GM23338 (cell line): ENCODE data around the gene PLEKHD1. TPM values are rescaled to one million over a fixed set of nuclear protein-coding genes. Genes with fewer than 3 reads are reported as not detected.

ENCODE experiments used
- ATAC-seq: fragments of 200-7000 bp; cut with Tn5 transposase; 3 replicates; pipeline ENCODE4 v1.9.1; 2020
- DNase-seq: peaks from one replicate; pipeline ENCODE4 v3.0.0-alpha.2; 2015; ENCODE audit warnings: low spot score
- H2AFZ ChIP-seq: fragments of 200-600 bp; sonication (generic); 2 replicates; pipeline ENCODE4 v1.8.0; 2016; ENCODE audit warnings: antibody characterized with exemption, mild to moderate bottlenecking, moderate library complexity
- H3F3A ChIP-seq: fragments of 200-600 bp; sonication (generic); replicated peaks from 2 replicates; pipeline ENCODE4 v1.8.0; 2017; ENCODE audit warnings: antibody characterized with exemption, mixed run types, low read depth
- H3K27ac ChIP-seq: fragments of 200-600 bp; sonication (generic); 2 replicates; pipeline ENCODE4 v1.6.1; 2016; ENCODE audit warnings: low read depth
- H3K27me3 ChIP-seq: fragments of 200-600 bp; sonication (generic); 2 replicates; pipeline ENCODE4 v1.8.0; 2016; ENCODE audit warnings: mild to moderate bottlenecking, mixed run types, moderate library complexity; ENCODE audit not compliant: insufficient read depth
- H3K36me3 ChIP-seq: fragments of 200-600 bp; sonication (generic); 2 replicates; pipeline ENCODE4 v1.8.0; 2016; ENCODE audit warnings: mild to moderate bottlenecking; ENCODE audit not compliant: insufficient read depth
- H3K4me1 ChIP-seq: fragments of 200-600 bp; sonication (generic); 2 replicates; pipeline ENCODE4 v1.8.0; 2016; ENCODE audit warnings: mild to moderate bottlenecking, moderate library complexity; ENCODE audit not compliant: insufficient read depth
- H3K4me2 ChIP-seq: fragments of 200-600 bp; sonication (generic); 2 replicates; pipeline ENCODE4 v1.7.1; 2017; ENCODE audit warnings: mixed run types
- H3K4me3 ChIP-seq: fragments of 200-600 bp; sonication (generic); 2 replicates; pipeline ENCODE4 v1.6.1; 2016; ENCODE audit warnings: mixed run types
- H3K79me2 ChIP-seq: fragments of 200-600 bp; sonication (generic); replicated peaks from 2 replicates; pipeline ENCODE4 v1.8.0; 2017; ENCODE audit warnings: mild to moderate bottlenecking; ENCODE audit not compliant: insufficient read depth
- H3K9me2 ChIP-seq: fragments of 200-600 bp; sonication (generic); 2 replicates; pipeline ENCODE4 v1.8.0; 2017; ENCODE audit not compliant: insufficient read depth
- H4K20me1 ChIP-seq: fragments of 200-600 bp; sonication (generic); replicated peaks from 2 replicates; pipeline ENCODE4 v1.8.0; 2017; ENCODE audit warnings: mild to moderate bottlenecking; ENCODE audit not compliant: insufficient read depth
- H3K27ac Mint-ChIP-seq: 2 replicates; pipeline ENCODE4 v1.8.0; 2020; ENCODE audit warnings: inconsistent platforms, mild to moderate bottlenecking, moderate library complexity, mixed read lengths
- H3K27me3 Mint-ChIP-seq: 3 replicates; pipeline ENCODE4 v1.8.0; 2022; ENCODE audit warnings: low read depth, mild to moderate bottlenecking, moderate library complexity, mixed read lengths, inconsistent platforms; ENCODE audit not compliant: insufficient read depth, poor library complexity
- H3K36me3 Mint-ChIP-seq: 3 replicates; pipeline ENCODE4 v1.8.0; 2021; ENCODE audit warnings: low read depth, mild to moderate bottlenecking, inconsistent platforms, moderate library complexity, mixed read lengths
- H3K4me1 Mint-ChIP-seq: 3 replicates; pipeline ENCODE4 v1.8.0; 2020; ENCODE audit warnings: mild to moderate bottlenecking, inconsistent platforms, mixed read lengths
- H3K4me3 Mint-ChIP-seq: 3 replicates; pipeline ENCODE4 v1.8.0; 2021; ENCODE audit warnings: moderate library complexity, mild to moderate bottlenecking, inconsistent platforms, mixed read lengths
- H3K9me3 Mint-ChIP-seq: 3 replicates; pipeline ENCODE4 v1.8.0; 2020; ENCODE audit warnings: moderate library complexity, mild to moderate bottlenecking, inconsistent platforms, mixed read lengths
- CREB1 ChIP-seq: fragments of 250-450 bp; sonication (Bioruptor Pico); IDR thresholded peaks from 2 replicates; pipeline ENCODE4 v1.5.0; 2020; ENCODE audit warnings: low read depth, mild to moderate bottlenecking, moderate library complexity
- ETS1 ChIP-seq: IDR thresholded peaks from 2 replicates; pipeline ENCODE4 v1.6.1; 2016; ENCODE audit warnings: antibody characterized with exemption
- EZH2 ChIP-seq: fragments of 200-600 bp; sonication (generic); IDR thresholded peaks from one replicate; pipeline ENCODE4 v1.8.0; 2017; ENCODE audit warnings: antibody characterized with exemption, mild to moderate bottlenecking, low read depth; ENCODE audit not compliant: unreplicated experiment
- EZH2phosphoT487 ChIP-seq: fragments of 200-600 bp; sonication (generic); IDR thresholded peaks from one replicate; pipeline ENCODE4 v1.8.1; 2018; ENCODE audit warnings: antibody characterized with exemption; ENCODE audit not compliant: unreplicated experiment
- JUNB ChIP-seq: IDR thresholded peaks from one replicate; pipeline ENCODE4 v1.6.1; 2016; ENCODE audit warnings: antibody characterized with exemption; ENCODE audit not compliant: unreplicated experiment
- NANOG ChIP-seq: IDR thresholded peaks from 2 replicates; pipeline ENCODE4 v1.6.1; 2016; ENCODE audit warnings: antibody characterized with exemption, borderline replicate concordance
- POLR2AphosphoS5 ChIP-seq: IDR thresholded peaks from 2 replicates; pipeline ENCODE4 v1.6.1; 2016; ENCODE audit warnings: antibody characterized with exemption, low read depth
- STAT1 ChIP-seq: IDR thresholded peaks from one replicate; pipeline ENCODE4 v1.6.1; 2016; ENCODE audit warnings: antibody characterized with exemption; ENCODE audit not compliant: unreplicated experiment
- ZNF114 ChIP-seq: fragments of 250-450 bp; sonication (Bioruptor Pico); IDR thresholded peaks from 2 replicates; pipeline ENCODE4 v1.5.0; 2020; ENCODE audit warnings: mild to moderate bottlenecking, moderate library complexity
- ZNF331 ChIP-seq: fragments of 250-450 bp; sonication (Bioruptor Pico); IDR thresholded peaks from 2 replicates; pipeline ENCODE4 v1.5.0; 2020; ENCODE audit warnings: low read depth, mild to moderate bottlenecking, moderate library complexity
- ZNF462 ChIP-seq: fragments of 250-450 bp; sonication (Bioruptor Pico); IDR thresholded peaks from 2 replicates; pipeline ENCODE4 v1.5.0; 2020; ENCODE audit warnings: mild to moderate bottlenecking, moderate library complexity
- polyA plus RNA-seq: library from polyadenylated mRNA; unstranded; fragments of >200 nt; fragmentation: Nextera tagmentation; extraction: Ambion mirVana; gene quantifications from 2 replicates; pipeline ENCODE4 v1.2.1, GENCODE V29; 2016
- total RNA-seq: library from RNA; depleted of rRNA; stranded (reverse); fragments of >200 nt; shearing (Covaris generic); gene quantifications from 2 replicates; pipeline ENCODE4 v1.2.3, GENCODE V29; 2014
- TF ChIP-seq, protein P1 (sequence below): IDR thresholded peaks from one replicate; pipeline ENCODE4 v1.6.1; 2018; ENCODE audit warnings: antibody characterized with exemption; ENCODE audit not compliant: unreplicated experiment
- TF ChIP-seq, protein P2 (sequence below), 2 experiments: fragments of 200-600 bp in 1 of 2; sonication (generic) in 1 of 2; conservative IDR thresholded peaks; 2 replicates each; pipeline versions ENCODE4 v1.5.1 to v1.6.1; 2016 to 2017; ENCODE audit warnings: antibody characterized with exemption in 2 of 2, low read depth in 2 of 2, mild to moderate bottlenecking in 2 of 2, moderate library complexity in 1 of 2

The PLEKHD1 gene
- total and polyA plus RNA-seq, 2 experiments from 2014 or later, result 0.19 to 0.28 TPM

- Histone ChIP-seq H3K27ac (no peak overlapping the region), H3K9me2 (no peaks in the 10 kb centered on the region), H3K79me2 (no peaks in the 10 kb centered on the region), H3K4me3 (peak overlapping the region; percentile 83), H3K27me3 (peaks cover 68% of the 10 kb centered on the region), H3K4me2 (peak overlapping the region; percentile 97), H2AFZ (peak overlapping the region; percentile 99), H3K4me1 (no peaks in the 10 kb centered on the region), H3K36me3 (no peaks in the 10 kb centered on the region), H3F3A (no peaks in the 10 kb centered on the region), H4K20me1 (no peaks in the 10 kb centered on the region)
- Mint-ChIP-seq H3K27ac (no peak overlapping the region), H3K9me3 (no peaks in the 10 kb centered on the region), H3K36me3 (no peaks in the 10 kb centered on the region), H3K4me1 (peaks cover 10% of the 10 kb centered on the region), H3K4me3 (peak overlapping the region; percentile 63), H3K27me3 (peaks cover 51% of the 10 kb centered on the region)
- no peak for TF ChIP-seq POLR2AphosphoS5
- no peak for TF ChIP-seq ZNF114 (CRISPR knock-in tag)
- no peak for TF ChIP-seq ZNF331 (CRISPR knock-in tag)
- TF ChIP-seq, protein P1, sequence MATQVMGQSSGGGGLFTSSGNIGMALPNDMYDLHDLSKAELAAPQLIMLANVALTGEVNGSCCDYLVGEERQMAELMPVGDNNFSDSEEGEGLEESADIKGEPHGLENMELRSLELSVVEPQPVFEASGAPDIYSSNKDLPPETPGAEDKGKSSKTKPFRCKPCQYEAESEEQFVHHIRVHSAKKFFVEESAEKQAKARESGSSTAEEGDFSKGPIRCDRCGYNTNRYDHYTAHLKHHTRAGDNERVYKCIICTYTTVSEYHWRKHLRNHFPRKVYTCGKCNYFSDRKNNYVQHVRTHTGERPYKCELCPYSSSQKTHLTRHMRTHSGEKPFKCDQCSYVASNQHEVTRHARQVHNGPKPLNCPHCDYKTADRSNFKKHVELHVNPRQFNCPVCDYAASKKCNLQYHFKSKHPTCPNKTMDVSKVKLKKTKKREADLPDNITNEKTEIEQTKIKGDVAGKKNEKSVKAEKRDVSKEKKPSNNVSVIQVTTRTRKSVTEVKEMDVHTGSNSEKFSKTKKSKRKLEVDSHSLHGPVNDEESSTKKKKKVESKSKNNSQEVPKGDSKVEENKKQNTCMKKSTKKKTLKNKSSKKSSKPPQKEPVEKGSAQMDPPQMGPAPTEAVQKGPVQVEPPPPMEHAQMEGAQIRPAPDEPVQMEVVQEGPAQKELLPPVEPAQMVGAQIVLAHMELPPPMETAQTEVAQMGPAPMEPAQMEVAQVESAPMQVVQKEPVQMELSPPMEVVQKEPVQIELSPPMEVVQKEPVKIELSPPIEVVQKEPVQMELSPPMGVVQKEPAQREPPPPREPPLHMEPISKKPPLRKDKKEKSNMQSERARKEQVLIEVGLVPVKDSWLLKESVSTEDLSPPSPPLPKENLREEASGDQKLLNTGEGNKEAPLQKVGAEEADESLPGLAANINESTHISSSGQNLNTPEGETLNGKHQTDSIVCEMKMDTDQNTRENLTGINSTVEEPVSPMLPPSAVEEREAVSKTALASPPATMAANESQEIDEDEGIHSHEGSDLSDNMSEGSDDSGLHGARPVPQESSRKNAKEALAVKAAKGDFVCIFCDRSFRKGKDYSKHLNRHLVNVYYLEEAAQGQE, result no peak
- TF ChIP-seq ETS1, result no peak
- TF ChIP-seq, protein P2, sequence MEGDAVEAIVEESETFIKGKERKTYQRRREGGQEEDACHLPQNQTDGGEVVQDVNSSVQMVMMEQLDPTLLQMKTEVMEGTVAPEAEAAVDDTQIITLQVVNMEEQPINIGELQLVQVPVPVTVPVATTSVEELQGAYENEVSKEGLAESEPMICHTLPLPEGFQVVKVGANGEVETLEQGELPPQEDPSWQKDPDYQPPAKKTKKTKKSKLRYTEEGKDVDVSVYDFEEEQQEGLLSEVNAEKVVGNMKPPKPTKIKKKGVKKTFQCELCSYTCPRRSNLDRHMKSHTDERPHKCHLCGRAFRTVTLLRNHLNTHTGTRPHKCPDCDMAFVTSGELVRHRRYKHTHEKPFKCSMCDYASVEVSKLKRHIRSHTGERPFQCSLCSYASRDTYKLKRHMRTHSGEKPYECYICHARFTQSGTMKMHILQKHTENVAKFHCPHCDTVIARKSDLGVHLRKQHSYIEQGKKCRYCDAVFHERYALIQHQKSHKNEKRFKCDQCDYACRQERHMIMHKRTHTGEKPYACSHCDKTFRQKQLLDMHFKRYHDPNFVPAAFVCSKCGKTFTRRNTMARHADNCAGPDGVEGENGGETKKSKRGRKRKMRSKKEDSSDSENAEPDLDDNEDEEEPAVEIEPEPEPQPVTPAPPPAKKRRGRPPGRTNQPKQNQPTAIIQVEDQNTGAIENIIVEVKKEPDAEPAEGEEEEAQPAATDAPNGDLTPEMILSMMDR (conservative IDR thresholded peaks at IDR 0.05; ENCODE audit: low read depth in 2 of 2), result no peak
- no peak for TF ChIP-seq CREB1 (CRISPR knock-in tag)
- TF ChIP-seq EZH2phosphoT487, result no peak
- TF ChIP-seq JUNB, result no peak
- no peak for TF ChIP-seq EZH2
- no peak for TF ChIP-seq ZNF462 (CRISPR knock-in tag)
- TF ChIP-seq NANOG, result no peak
- no peak for TF ChIP-seq STAT1
- no peak for DNase-seq
- ATAC-seq, result no peak
Measured at GRCh38 chr14:69485315-69485660, 760 bp downstream of the PLEKHD1 start.
